Heart left ventricle (tissue), 16 donors: ENCODE data around the gene GH1. TPM values are rescaled to one million over a fixed set of nuclear protein-coding genes. Genes with fewer than 3 reads are reported as not detected.
A peak's percentile ranks its signal among the peaks of the same experiment; 100 is the strongest.
"Not testable (repeated sequence)": the region's sequence is repeated elsewhere in the genome, so short reads cannot be mapped to it uniquely, and the experiment has no call there.

Experiments used
- ATAC-seq, 4 donors: fragments of 200-7000 bp; cut with Tn5 transposase; one replicate each; pipeline ENCODE4 v1.9.1; 2020 to 2022; ENCODE audit warnings: moderate library complexity in 4 of 4, mild to moderate bottlenecking in 3 of 4, moderate number of reproducible peaks in 1 of 4
- DNase-seq, 5 donors: peaks; one replicate each; pipeline ENCODE4 v3.0.0-alpha.2; 2020
- H3K27ac ChIP-seq, 12 donors: fragments of 200-600 bp; sonication (generic) in 4 of 12; one replicate each; pipeline versions ENCODE4 v1.5.0 to v1.8.0; 2016 to 2022; ENCODE audit warnings: mild to moderate bottlenecking in 2 of 12
- H3K27me3 ChIP-seq, 9 donors: fragments of 200-600 bp; sonication (generic) in 2 of 9; one replicate each; pipeline versions ENCODE4 v1.5.1 to v1.8.0; 2016 to 2022; ENCODE audit warnings: mild to moderate bottlenecking in 3 of 9
- H3K36me3 ChIP-seq, 9 donors: fragments of 200-600 bp; sonication (generic) in 2 of 9; one replicate each; pipeline versions ENCODE4 v1.5.0 to v1.8.0; 2018 to 2022; ENCODE audit warnings: mild to moderate bottlenecking in 2 of 9
- H3K4me1 ChIP-seq, 12 donors: fragments of 200-600 bp; sonication (generic) in 4 of 12; one replicate each; pipeline versions ENCODE4 v1.5.0 to v1.8.0; 2016 to 2022; ENCODE audit warnings: mild to moderate bottlenecking in 3 of 12
- H3K4me3 ChIP-seq, 12 donors: fragments of 200-600 bp; sonication (generic) in 4 of 12; one replicate each; pipeline versions ENCODE4 v1.5.0 to v1.8.0; 2017 to 2022; ENCODE audit warnings: mild to moderate bottlenecking in 9 of 12, moderate library complexity in 4 of 12
- H3K9me3 ChIP-seq, 12 donors: fragments of 200-600 bp; sonication (generic) in 4 of 12; one replicate each; pipeline versions ENCODE4 v1.5.0 to v1.8.0; 2016 to 2022; ENCODE audit warnings: mild to moderate bottlenecking in 1 of 12
- CTCF ChIP-seq, 12 donors: fragments of 200-600 bp; sonication (generic) in 4 of 12; IDR thresholded peaks; one replicate each; pipeline versions ENCODE4 v1.5.0 to v1.8.0; 2018 to 2022; ENCODE audit warnings: antibody characterized with exemption in 12 of 12, mild to moderate bottlenecking in 5 of 12
- POLR2A ChIP-seq, 2 donors: fragments of 450-650 bp; IDR thresholded peaks; one replicate each; pipeline ENCODE4 v1.6.1; 2017; ENCODE audit warnings: antibody characterized with exemption in 2 of 2, mild to moderate bottlenecking in 2 of 2, moderate library complexity in 2 of 2
- WGBS, 4 donors: extraction: QIAGEN DNeasy Blood & Tissue Kit in 2 of 4; methylation state at CpG; one replicate each; pipeline versions ENCODE4 v1.1.5 to v1.1.7; 2013 to 2018; 5-methylcytosine and 5-hydroxymethylcytosine counted together
- intact Hi-C, 10 donors: fragments of 100-400 bp; cut with DNase I; formaldehyde crosslinking; loops; one replicate each; pipeline versions ENCODE4 v1.11.1 to v1.14.2; 2022
- polyA plus RNA-seq, 2 donors: library from polyadenylated mRNA; stranded (reverse); fragments of 200-250 nt; gene quantifications; one replicate each; pipeline ENCODE4 v1.2.3, GENCODE V29; 2013
- total RNA-seq, 9 donors: library from RNA; depleted of rRNA in 2 of 9; stranded (reverse); fragments of >200 nt in 2 of 9; fragmentation: NEBNext Ultra II Directional in 3 of 9; extraction: Animal tissue kit (Norgen Biotek cat#: 25700) in 3 of 9; gene quantifications; one replicate each; pipeline versions ENCODE4 v1.1.0 to v1.2.4, GENCODE V29; 2016 to 2023
- donor health status: ischemic (EF 13 %, LVEDD 7.1; RV severe dilation, severe dysfunction).
- donor health status: healthy with polysubstance abuse.
- donor health status: DM: no; HTN: yes; CAD: no.
- donor health status: DM: no; HTN: no; CAD: no.
- donor health status: ischemic (EF 25% LVEDD 6.9; RV normal size, moderate dysfunction).
- donor health status: ischemic (EF 25% LVEDD 5.7; RV mildly dilated, moderate dysfunction).
- donor health status: healthy.
- donor health status: DM: yes; HTN: yes; CAD: no.
- donor health status: ischemic (EF 35%, LVEDD 5.7; RV mildly dilated, moderate dysfunction).
- donor health status: nonischemic (EF 11% LVEDD 7.7; RV severe dilation, severe dysfunction).
- donor health status: DM: yes; HTN: yes; CAD: no.
- donor health status: PGD.
- donor health status: ischemic (EF 29% LVEDD 5.4; RV normal size, mild dysfunction).
- donor health status: nonischemic (EF 23%, LVEDD 6.1; RV moderate dilation, normal function).

GH1 gene
- total and polyA plus RNA-seq, 11 donors: not detected

GRCh38 chr17:63927464-63928171 lies 9.0 kb upstream of the GH1 start:
- H3K27me3 ChIP-seq: no peaks in the 10 kb centered on the region
- H3K4me1 ChIP-seq: peaks cover 0 to 24% (median 14%) of the 10 kb centered on the region in 12 donors
- DNase-seq: peak in 1 of 5 donors; percentile 25
- intact Hi-C loops: loop anchor here in 1 of 10 donors (10.0 kb wide), 1 partner anchor 57 kb away; no protein-coding TSS in a partner anchor
- ATAC-seq: no peak
- no peak overlapping the region for H3K27ac ChIP-seq
- H3K36me3 ChIP-seq: no peaks in the 10 kb centered on the region
- H3K9me3 ChIP-seq: no peaks in the 10 kb centered on the region
- 75 to 84% (median 78%) methylated on average over 5 to 8 of the region's 8 CpGs for WGBS, 4 donors
- no peak for TF ChIP-seq CTCF (IDR thresholded peaks at IDR 0.05)
- H3K4me3 ChIP-seq: no peak overlapping the region

- no peak for DNase-seq
- Histone ChIP-seq H3K9me3 (no peaks in the 10 kb centered on the region), H3K27me3 (no peaks in the 10 kb centered on the region), H3K27ac (no peak overlapping the region), H3K4me3 (no peak overlapping the region), H3K4me1 (peaks cover 0 to 10% (median 5%) of the 10 kb centered on the region in 12 donors), H3K36me3 (no peaks in the 10 kb centered on the region)
- intact Hi-C loops: loop anchor here in 1 of 10 donors (10.0 kb wide), 1 partner anchor 59 kb away; no protein-coding TSS in a partner anchor
- 95 to 98% (median 96%) methylated on average over 2 of the region's 2 CpGs for WGBS, 4 donors
- TF ChIP-seq CTCF (IDR thresholded peaks at IDR 0.05) (no peak), POLR2A (IDR thresholded peaks at IDR 0.05) (no peak)
- no peak for ATAC-seq
Measured at GRCh38 chr17:63926164-63926563, 7.5 kb upstream of the GH1 start.

- Histone ChIP-seq H3K27me3 (no peaks in the 10 kb centered on the region), H3K9me3 (no peaks in the 10 kb centered on the region), H3K4me3 (no peak overlapping the region), H3K27ac (no peak overlapping the region), H3K36me3 (no peaks in the 10 kb centered on the region), H3K4me1 (peaks cover 0 to 4% (median under 1%) of the 10 kb centered on the region in 12 donors)
- no peak for TF ChIP-seq POLR2A (IDR thresholded peaks at IDR 0.05)
- no peak for TF ChIP-seq CTCF (IDR thresholded peaks at IDR 0.05)
- intact Hi-C loops: loop anchor here in 1 of 10 donors (10.0 kb wide), 1 partner anchor 59 kb away; no protein-coding TSS in a partner anchor
- WGBS, 4 donors: 67 to 89% (median 83%) methylated on average over 5 of the region's 5 CpGs
- ATAC-seq (no peak), DNase-seq (peak in 1 of 5 donors; percentile 28)
Measured at GRCh38 chr17:63925615-63926014, 7.0 kb upstream of the GH1 start.

DNA sequence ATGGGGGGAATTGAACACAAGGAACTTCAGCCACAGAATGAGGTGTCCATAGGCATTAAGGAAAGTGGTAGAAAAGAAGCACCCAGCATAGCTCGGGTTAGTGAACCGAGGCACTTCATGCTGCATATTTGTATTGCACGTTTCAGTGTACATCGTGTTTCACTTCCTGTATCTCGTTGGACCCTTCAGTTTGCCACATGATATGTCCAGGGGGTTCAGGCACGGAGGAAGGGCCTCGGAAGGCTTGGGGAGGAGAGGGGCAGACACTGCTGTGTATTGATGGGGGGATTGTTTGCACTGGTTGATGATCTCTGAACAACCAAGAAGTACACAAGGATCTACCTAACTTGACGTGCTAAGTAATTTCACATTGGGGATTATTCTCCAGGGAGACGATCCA lies 3.8 kb upstream of the GH1 start:
- H3K27ac ChIP-seq: not testable (repeated sequence)

DNA sequence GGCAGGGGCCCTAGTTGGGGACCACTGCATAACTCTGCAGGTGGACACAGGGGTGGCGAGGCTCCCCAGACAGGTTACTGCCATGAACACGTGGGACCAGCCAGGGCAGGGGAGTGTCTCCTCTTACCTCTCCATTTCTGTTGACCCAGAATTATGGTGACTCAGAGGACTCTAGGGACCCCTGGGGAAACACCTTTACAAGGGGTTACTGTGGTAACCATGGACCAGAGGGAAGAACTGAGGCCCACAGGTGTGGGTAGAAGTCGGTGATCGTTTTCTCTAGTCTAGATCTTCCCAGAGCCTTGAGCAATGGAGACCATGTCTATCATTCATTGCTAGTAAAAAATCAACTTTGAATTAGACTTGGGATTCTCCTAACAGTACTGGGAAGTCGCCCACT lies 2.1 kb upstream of the GH1 start:
- H3K4me1 ChIP-seq, DNase-seq, H3K4me3 ChIP-seq, H3K27ac ChIP-seq, H3K9me3 ChIP-seq, H3K36me3 ChIP-seq, ATAC-seq, H3K27me3 ChIP-seq: not testable (repeated sequence)
- intact Hi-C loops: loop anchor here in 2 of 10 donors (5.0 to 10.0 kb wide), 2 partner anchors 64 to 107 kb away; no protein-coding TSS in a partner anchor
- 91 to 100% (median 94%) methylated on average over 5 of the region's 5 CpGs for WGBS, 4 donors

More for the DNA sequence above, 3.8 kb upstream of the GH1 start:
- H3K4me3 ChIP-seq, H3K9me3 ChIP-seq, H3K27me3 ChIP-seq, H3K36me3 ChIP-seq, H3K4me1 ChIP-seq, DNase-seq, ATAC-seq: not testable (repeated sequence)
- intact Hi-C loops: loop anchor here in 2 of 10 donors (5.0 to 10.0 kb wide), 2 partner anchors 62 to 105 kb away; no protein-coding TSS in a partner anchor
- WGBS, 4 donors: 75 to 82% (median 77%) methylated on average over 9 of the region's 9 CpGs

GRCh38 chr17:63920050-63920449 lies 1.4 kb upstream of the GH1 start:
- not testable (repeated sequence) for H3K36me3 ChIP-seq, H3K4me3 ChIP-seq, H3K27ac ChIP-seq, DNase-seq, ATAC-seq, H3K27me3 ChIP-seq, H3K9me3 ChIP-seq, H3K4me1 ChIP-seq
- intact Hi-C loops: loop anchor here in 2 of 10 donors (5.0 to 10.0 kb wide), 2 partner anchors 65 to 107 kb away; no protein-coding TSS in a partner anchor
- WGBS, 4 donors: 86 to 90% (median 90%) methylated on average over 6 of the region's 6 CpGs
